Inferior parietal cortex (tissue), 1 donor: ENCODE data around the gene CCDC120.
A peak's percentile ranks its signal among the peaks of the same experiment; 100 is the strongest.

Source experiments
- DNase-seq: peaks from one replicate; pipeline ENCODE4 v3.0.0-alpha.2; 2016; ENCODE audit errors: extremely low spot score

Gene CCDC120

GRCh38 chrX:49102190-49102589, 43.4 kb downstream of the CCDC120 start:
- no peak for DNase-seq

GRCh38 chrX:49103637-49104036, 44.8 kb downstream of the CCDC120 start:
- no peak for DNase-seq

GRCh38 chrX:49106296-49106695, 47.5 kb downstream of the CCDC120 start:
- no peak for DNase-seq

- peak; percentile 48 for DNase-seq
These were observed 48.1 kb downstream of the CCDC120 start for GRCh38 chrX:49106930-49107329.

- no peak for DNase-seq
These were observed 49.8 kb downstream of the CCDC120 start for GRCh38 chrX:49108641-49109040.

GRCh38 chrX:49110417-49110816, 51.6 kb downstream of the CCDC120 start:
- DNase-seq, result no peak

GRCh38 chrX:49111791-49112190, 53.0 kb downstream of the CCDC120 start:
- DNase-seq, result peak; percentile 49

GRCh38 chrX:49116076-49116475, 57.3 kb downstream of the CCDC120 start:
- DNase-seq, result no peak

GRCh38 chrX:49116716-49117115, 57.9 kb downstream of the CCDC120 start:
- no peak for DNase-seq

- no peak for DNase-seq
These were observed 58.8 kb downstream of the CCDC120 start for GRCh38 chrX:49117581-49117980.
